ENCODE results near the gene LNPEP.
"Not testable (repeated sequence)": the region's sequence is repeated elsewhere in the genome, so short reads cannot be mapped to it uniquely, and the experiment has no call there.

Gene LNPEP

GRCh38 chr5:96930589-96930988, 5.3 kb upstream of the LNPEP start:
- no peak for DNase-seq

GRCh38 chr5:96931037-96931436, 4.8 kb upstream of the LNPEP start:
- DNase-seq, result not testable (repeated sequence)

GRCh38 chr5:96931605-96932004, 4.3 kb upstream of the LNPEP start:
- no peak for DNase-seq

- no peak for DNase-seq
These were observed 3.9 kb upstream of the LNPEP start for GRCh38 chr5:96932026-96932425.

GRCh38 chr5:96933764-96934707, 1.8 kb upstream of the LNPEP start:
- DNase-seq, result peak; percentile 21

GRCh38 chr5:96934708-96935558, 947 bp upstream of the LNPEP start:
- DNase-seq, result peak; percentile 95

GRCh38 chr5:96936431-96937320, 796 bp downstream of the LNPEP start:
- peak; percentile 61 for DNase-seq

GRCh38 chr5:96940586-96940985, 4.7 kb downstream of the LNPEP start:
- no peak for DNase-seq

- DNase-seq, result no peak
These were observed 5.3 kb downstream of the LNPEP start for GRCh38 chr5:96941140-96941539.

GRCh38 chr5:96942078-96942477, 6.2 kb downstream of the LNPEP start:
- peak; percentile 26 for DNase-seq

GRCh38 chr5:96942911-96943310, 7.0 kb downstream of the LNPEP start:
- no peak for DNase-seq

GRCh38 chr5:96943799-96944198, 7.9 kb downstream of the LNPEP start:
- DNase-seq, result no peak

- DNase-seq, result no peak
These were observed 9.4 kb downstream of the LNPEP start for GRCh38 chr5:96945144-96945897.

GRCh38 chr5:96946381-96946780, 10.5 kb downstream of the LNPEP start:
- no peak for DNase-seq

GRCh38 chr5:96952118-96952750, 16.4 kb downstream of the LNPEP start:
- no peak for DNase-seq

GRCh38 chr5:96952974-96953730, 17.3 kb downstream of the LNPEP start:
- no peak for DNase-seq

- DNase-seq, result peak; percentile 19
These were observed 21.6 kb downstream of the LNPEP start for GRCh38 chr5:96957254-96958049.

GRCh38 chr5:96958977-96959376, 23.1 kb downstream of the LNPEP start:
- no peak for DNase-seq

GRCh38 chr5:96961053-96961452, 25.2 kb downstream of the LNPEP start:
- no peak for DNase-seq

GRCh38 chr5:96962540-96962991, 26.7 kb downstream of the LNPEP start:
- DNase-seq, result peak; percentile 27

All from CD4-positive, alpha-beta T cell treated with Interleukin-6 for 4 hours (primary cell).